Activated naive CD8-positive, alpha-beta T cell treated with anti-CD3 and anti-CD28 coated beads, Interleukin-2, amount 10 ng/mL, durations not matched to agents 7 days and 5 days (primary cell): ENCODE data around the gene CHST6. TPM values are rescaled to one million over a fixed set of nuclear protein-coding genes. Genes with fewer than 3 reads are reported as not detected.
"Not testable (repeated sequence)": the region's sequence is repeated elsewhere in the genome, so short reads cannot be mapped to it uniquely, and the experiment has no call there.

Source experiments
- ATAC-seq: fragments of 150-1000 bp; cut with Tn5 transposase; one replicate; pipeline ENCODE4 v1.10.0; 2021; ENCODE audit warnings: low read depth, moderate library complexity
- POLR2A ChIA-PET: fragments of 350-600 bp; sonication (Branson Sonifier 250); formaldehyde crosslinking; loops from one replicate; lab custom pipeline; 2021; ENCODE audit warnings: antibody characterized with exemption; lab: Charles Lee
- DNase-seq: peaks from one replicate; pipeline ENCODE4 v3.0.0; 2021
- H3K27ac Mint-ChIP-seq: one replicate; pipeline ENCODE4 v1.8.0; 2022; ENCODE audit warnings: mild to moderate bottlenecking, mixed read lengths
- H3K27me3 Mint-ChIP-seq: one replicate; pipeline ENCODE4 v1.8.0; 2022; ENCODE audit warnings: mild to moderate bottlenecking, moderate library complexity, mixed read lengths
- H3K36me3 Mint-ChIP-seq: one replicate; pipeline ENCODE4 v1.8.0; 2021; ENCODE audit warnings: mild to moderate bottlenecking, mixed read lengths
- H3K4me1 Mint-ChIP-seq: one replicate; pipeline ENCODE4 v1.8.0; 2021; ENCODE audit warnings: mixed read lengths
- H3K4me3 Mint-ChIP-seq: one replicate; pipeline ENCODE4 v1.8.0; 2022; ENCODE audit warnings: mild to moderate bottlenecking, moderate library complexity, mixed read lengths
- H3K9me3 Mint-ChIP-seq: one replicate; pipeline ENCODE4 v1.8.0; 2021; ENCODE audit warnings: mixed read lengths
- total RNA-seq, 2 experiments: library from RNA; stranded (reverse); gene quantifications; one replicate each; pipeline ENCODE4 v1.2.3, GENCODE V29; 2021

Gene CHST6
- under 1 TPM in 1 of 2 experiments, not detected in 1; 0.06 TPM for total RNA-seq

GRCh38 chr16:75495076-75495674, at the start of gene CHST6:
TSS of gene CHST6 (minus strand) at chr16:75495441. CDS start at chr16:75479828, 15,613 bp downstream.
- peaks cover 3% of the 10 kb centered on the region for H3K4me1 Mint-ChIP-seq
- DNase-seq (peak; percentile 50), ATAC-seq (peak; percentile 73)
- H3K27me3 Mint-ChIP-seq: peaks cover 38% of the 10 kb centered on the region
- no peaks in the 10 kb centered on the region for H3K36me3 Mint-ChIP-seq
- no peak within 1 kb of the TSS for H3K27ac Mint-ChIP-seq
- POLR2A ChIA-PET: interaction anchor here (0.5 to 0.7 kb wide), 2 partner anchors 15 to 21 kb away, joined by 3 to 4 read pairs; no protein-coding TSS in a partner anchor
- H3K4me3 Mint-ChIP-seq: peak within 1 kb of the TSS; percentile 57
- H3K9me3 Mint-ChIP-seq: no peaks in the 10 kb centered on the region

DNA sequence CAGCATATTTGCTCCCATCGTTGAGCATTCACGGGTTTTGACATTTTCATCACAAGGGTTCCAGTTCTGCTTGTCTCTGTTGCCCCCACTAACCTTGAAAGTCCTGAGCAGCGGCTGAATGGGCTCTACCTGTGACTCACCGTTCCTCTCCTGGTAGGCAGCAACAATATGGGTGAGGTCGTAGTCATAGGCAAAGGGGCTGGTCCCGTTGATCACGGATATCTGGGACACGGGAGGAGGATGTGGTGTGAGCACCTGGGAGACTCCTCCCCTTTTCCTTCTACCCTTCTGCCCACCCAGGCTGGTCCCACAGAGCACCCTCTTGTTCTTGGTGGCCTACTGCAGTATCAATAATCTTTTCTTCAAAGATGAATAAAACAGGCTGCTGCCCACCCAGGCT, 47.2 kb upstream of the CHST6 start:
- POLR2A ChIA-PET, H3K4me1 Mint-ChIP-seq, H3K27me3 Mint-ChIP-seq, H3K36me3 Mint-ChIP-seq, H3K27ac Mint-ChIP-seq, DNase-seq, H3K4me3 Mint-ChIP-seq, H3K9me3 Mint-ChIP-seq, ATAC-seq: not testable (repeated sequence)

DNA sequence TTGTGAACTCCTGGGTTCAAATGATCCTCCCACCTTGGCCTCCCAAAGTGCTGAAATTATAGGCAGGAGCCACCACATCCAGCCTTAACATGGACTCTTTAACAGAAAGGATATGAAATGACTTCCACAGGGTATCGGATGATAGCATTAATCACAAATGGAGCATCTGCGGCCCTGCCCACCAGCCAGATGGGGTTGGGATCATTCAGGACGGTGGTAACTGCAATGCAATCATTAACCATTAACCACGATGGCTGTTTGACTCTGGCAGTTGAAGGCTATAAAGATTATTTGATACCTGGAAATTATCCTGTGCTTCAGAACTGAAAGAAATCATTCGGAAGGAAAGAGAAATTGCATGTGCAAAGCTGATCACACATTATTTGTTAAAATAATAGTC, 46.0 kb upstream of the CHST6 start:
- H3K9me3 Mint-ChIP-seq: no peaks in the 10 kb centered on the region
- H3K4me1 Mint-ChIP-seq: peaks cover 1% of the 10 kb centered on the region
- H3K27ac Mint-ChIP-seq: no peak overlapping the region
- no peaks in the 10 kb centered on the region for H3K36me3 Mint-ChIP-seq
- POLR2A ChIA-PET: no interaction called here
- DNase-seq (no peak), ATAC-seq (no peak)
- no peaks in the 10 kb centered on the region for H3K27me3 Mint-ChIP-seq
- no peak overlapping the region for H3K4me3 Mint-ChIP-seq

GRCh38 chr16:75538882-75539565, 43.8 kb upstream of the CHST6 start:
- ATAC-seq, H3K27me3 Mint-ChIP-seq, H3K9me3 Mint-ChIP-seq, H3K36me3 Mint-ChIP-seq, H3K4me1 Mint-ChIP-seq, DNase-seq, H3K4me3 Mint-ChIP-seq, POLR2A ChIA-PET, H3K27ac Mint-ChIP-seq: not testable (repeated sequence)

DNA sequence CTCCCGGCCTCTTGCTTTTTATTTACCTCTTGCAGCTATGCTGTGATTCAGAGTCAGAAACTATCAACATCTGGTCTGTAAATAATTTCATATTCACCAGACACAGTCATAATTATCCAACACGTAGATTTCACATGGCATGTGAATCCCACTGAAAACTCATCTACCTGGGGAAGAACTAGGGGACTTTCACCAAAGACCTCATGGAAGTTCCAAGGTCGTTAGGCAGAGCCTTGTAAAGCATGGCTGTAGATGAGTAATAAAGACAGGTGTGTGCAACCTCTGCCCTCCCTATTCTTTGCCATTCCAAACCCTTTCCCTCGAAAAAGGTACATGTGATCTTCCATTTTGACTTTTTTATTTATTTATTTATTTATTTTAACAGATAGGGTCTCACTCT, 42.5 kb upstream of the CHST6 start:
- Mint-ChIP-seq H3K4me3 (no peak overlapping the region), H3K27ac (no peak overlapping the region), H3K4me1 (peaks cover 1% of the 10 kb centered on the region), H3K27me3 (peaks cover 2% of the 10 kb centered on the region), H3K36me3 (no peaks in the 10 kb centered on the region), H3K9me3 (no peaks in the 10 kb centered on the region)
- no peak for ATAC-seq
- no peak for DNase-seq
- POLR2A ChIA-PET: no interaction called here

DNA sequence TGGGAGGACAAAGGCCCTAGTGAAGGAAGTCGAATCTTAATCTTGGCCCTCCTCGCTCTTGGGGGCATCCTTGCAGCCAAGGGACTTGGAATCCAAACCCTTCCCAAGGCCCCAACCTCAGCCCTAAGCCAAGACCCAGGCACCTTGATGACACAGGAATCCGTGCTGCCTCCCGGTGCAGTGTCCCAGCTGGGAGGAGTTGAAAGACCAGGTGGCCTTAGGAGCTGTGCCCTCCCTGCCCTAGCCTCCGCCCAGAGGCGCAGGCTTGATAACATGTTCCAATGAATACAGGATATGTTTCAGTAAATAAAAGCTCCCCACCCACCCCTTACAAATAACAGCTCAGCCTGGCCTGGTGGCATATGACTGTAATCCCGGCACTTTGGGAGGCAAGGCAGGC, 40.7 kb upstream of the CHST6 start, which contains the start of gene CHST5:
TSS of gene CHST5 (minus strand) at position 208 of the 400 bp plus-strand sequence. CDS start 5,724 bp downstream, outside the sequence.
- POLR2A ChIA-PET: no interaction called here
- H3K4me1 Mint-ChIP-seq: peaks cover 1% of the 10 kb centered on the region
- H3K27me3 Mint-ChIP-seq: peaks cover 2% of the 10 kb centered on the region
- no peaks in the 10 kb centered on the region for H3K9me3 Mint-ChIP-seq
- no peaks in the 10 kb centered on the region for H3K36me3 Mint-ChIP-seq
- no peak within 1 kb of the TSS for H3K4me3 Mint-ChIP-seq
- no peak for ATAC-seq
- no peak within 1 kb of the TSS for H3K27ac Mint-ChIP-seq
- no peak for DNase-seq

DNA sequence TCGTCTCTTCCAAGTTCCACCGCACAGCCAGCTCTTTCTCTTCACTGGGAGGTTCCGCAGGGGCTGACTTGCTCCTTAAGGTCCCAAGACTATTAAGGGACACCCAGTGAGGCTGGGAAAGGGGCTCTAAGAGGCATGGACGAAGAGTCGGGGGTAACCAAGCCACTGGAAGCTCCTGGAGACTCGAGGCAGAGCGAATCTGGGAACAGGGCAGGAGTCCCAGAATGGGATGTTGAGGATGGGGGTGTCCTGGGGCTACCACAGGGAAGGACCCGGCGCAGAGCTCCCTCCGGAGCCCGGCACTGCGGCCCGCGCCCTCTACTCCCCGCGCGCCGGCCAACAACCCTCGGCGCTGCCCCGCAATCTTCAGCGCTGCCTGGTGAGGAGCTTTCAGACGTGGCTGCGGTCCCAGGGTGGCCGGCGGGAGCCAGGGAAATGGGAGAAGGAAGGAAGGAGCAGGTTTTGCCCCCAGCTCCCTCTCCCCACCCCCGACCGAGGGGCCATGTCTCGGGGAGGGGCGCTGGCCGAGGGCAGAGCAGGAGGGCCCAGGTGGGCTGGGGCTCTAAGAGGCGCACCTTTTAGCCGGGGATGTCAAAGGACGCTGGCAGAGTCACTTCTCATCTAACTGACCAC, 40.1 kb upstream of the CHST6 start:
- H3K27me3 Mint-ChIP-seq: peaks cover 2% of the 10 kb centered on the region
- H3K4me3 Mint-ChIP-seq: no peak overlapping the region
- ATAC-seq (no peak), DNase-seq (no peak)
- H3K27ac Mint-ChIP-seq: no peak overlapping the region
- no peaks in the 10 kb centered on the region for H3K9me3 Mint-ChIP-seq
- no peaks in the 10 kb centered on the region for H3K36me3 Mint-ChIP-seq
- no peaks in the 10 kb centered on the region for H3K4me1 Mint-ChIP-seq
- POLR2A ChIA-PET: interaction anchor here (0.5 kb wide), 1 partner anchor 11 kb away, joined by 4 read pairs; no protein-coding TSS in a partner anchor

GRCh38 chr16:75534560-75535205, 39.4 kb upstream of the CHST6 start:
- no peak for DNase-seq
- POLR2A ChIA-PET: interaction anchor here (0.5 kb wide), 1 partner anchor 11 kb away, joined by 4 read pairs; no protein-coding TSS in a partner anchor
- H3K27me3 Mint-ChIP-seq: peaks cover 2% of the 10 kb centered on the region
- no peak overlapping the region for H3K4me3 Mint-ChIP-seq
- H3K4me1 Mint-ChIP-seq: no peaks in the 10 kb centered on the region
- no peak for ATAC-seq
- no peak overlapping the region for H3K27ac Mint-ChIP-seq
- H3K36me3 Mint-ChIP-seq: no peaks in the 10 kb centered on the region
- H3K9me3 Mint-ChIP-seq: no peaks in the 10 kb centered on the region

DNA sequence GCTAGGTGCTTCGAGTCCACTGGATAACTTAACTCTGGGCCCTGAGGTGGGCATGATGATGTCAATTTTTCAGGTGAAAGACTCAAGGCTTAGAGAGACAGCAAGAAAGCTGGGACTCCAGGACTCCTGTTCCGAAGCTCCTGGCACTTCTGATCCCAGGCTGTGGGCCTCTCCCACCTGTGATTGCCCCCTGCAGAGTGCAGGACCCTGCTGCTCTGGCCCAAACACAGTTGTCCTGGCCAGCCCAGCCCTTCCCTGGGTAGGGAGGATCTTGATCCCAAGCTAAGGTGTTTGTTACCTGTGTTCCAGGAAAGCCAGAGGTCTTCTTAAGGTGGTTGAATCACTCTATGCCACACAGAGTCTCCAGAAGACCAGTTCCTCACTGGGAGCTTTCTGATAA, 37.5 kb upstream of the CHST6 start:
- POLR2A ChIA-PET: no interaction called here
- Mint-ChIP-seq H3K27ac (no peak overlapping the region), H3K4me3 (no peak overlapping the region), H3K4me1 (no peaks in the 10 kb centered on the region), H3K27me3 (peaks cover 2% of the 10 kb centered on the region), H3K36me3 (no peaks in the 10 kb centered on the region), H3K9me3 (no peaks in the 10 kb centered on the region)
- DNase-seq: no peak
- no peak for ATAC-seq

DNA sequence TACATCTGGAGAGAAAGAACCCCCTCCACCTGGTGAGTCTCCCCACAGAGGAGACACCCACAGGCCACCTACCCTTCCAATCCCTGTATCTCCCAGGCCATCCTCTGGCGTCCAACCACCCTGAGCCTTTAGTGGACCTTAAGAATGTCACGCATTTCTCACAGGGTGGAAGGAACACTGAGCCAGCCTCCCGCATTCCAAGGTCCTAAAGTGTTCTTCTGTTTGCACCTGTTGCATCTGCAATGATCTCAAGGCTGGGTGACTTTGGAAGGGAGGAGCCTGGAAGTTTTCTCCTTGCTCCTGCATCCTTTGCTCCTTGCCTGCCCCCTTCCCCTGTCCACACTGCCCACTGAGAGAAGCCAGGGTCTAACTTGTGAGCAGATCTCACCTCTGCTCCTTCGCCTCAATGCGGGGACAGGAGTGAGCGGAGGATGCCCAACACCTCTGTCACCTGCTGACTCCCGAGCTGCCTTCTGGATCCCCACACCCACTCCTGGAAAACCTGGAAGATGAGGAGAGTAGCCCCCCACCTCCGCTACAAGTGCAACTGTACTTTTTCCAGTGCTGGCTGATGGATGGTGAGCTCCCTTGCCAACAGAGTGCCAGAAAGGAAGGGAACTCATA, 37.0 kb upstream of the CHST6 start:
- Mint-ChIP-seq H3K4me3 (no peak overlapping the region), H3K36me3 (no peaks in the 10 kb centered on the region), H3K27ac (no peak overlapping the region), H3K27me3 (peaks cover 2% of the 10 kb centered on the region), H3K4me1 (no peaks in the 10 kb centered on the region), H3K9me3 (no peaks in the 10 kb centered on the region)
- POLR2A ChIA-PET: no interaction called here
- DNase-seq (no peak), ATAC-seq (no peak)

GRCh38 chr16:75529959-75530358, 34.7 kb upstream of the CHST6 start:
- POLR2A ChIA-PET: no interaction called here
- ATAC-seq (no peak), DNase-seq (no peak)
- Mint-ChIP-seq H3K4me1 (no peaks in the 10 kb centered on the region), H3K36me3 (no peaks in the 10 kb centered on the region), H3K27ac (no peak overlapping the region), H3K27me3 (peaks cover 2% of the 10 kb centered on the region), H3K4me3 (no peak overlapping the region), H3K9me3 (no peaks in the 10 kb centered on the region)

- POLR2A ChIA-PET: no interaction called here
- no peak overlapping the region for H3K27ac Mint-ChIP-seq
- H3K4me3 Mint-ChIP-seq: no peak overlapping the region
- H3K9me3 Mint-ChIP-seq: no peaks in the 10 kb centered on the region
- DNase-seq (no peak), ATAC-seq (no peak)
- no peaks in the 10 kb centered on the region for H3K36me3 Mint-ChIP-seq
- H3K4me1 Mint-ChIP-seq: no peaks in the 10 kb centered on the region
- H3K27me3 Mint-ChIP-seq: peaks cover 2% of the 10 kb centered on the region
These were observed 34.0 kb upstream of the CHST6 start for GRCh38 chr16:75529056-75529905.
